SK-N-SH (cell line): ENCODE data around the gene KCNN3. TPM values are rescaled to one million over a fixed set of nuclear protein-coding genes. Genes with fewer than 3 reads are reported as not detected.

ENCODE experiments used
- CTCF ChIA-PET: fragments of 300-600, 350-600 bp; formaldehyde crosslinking; extraction: SDS; loops from one replicate; lab custom pipeline; 2021; lab: Yijun Ruan, JAX
- POLR2A ChIA-PET: fragments of 350-600 bp; sonication (Branson Sonifier 250); formaldehyde crosslinking; extraction: SDS; loops from one replicate; lab custom pipeline; 2020; ENCODE audit warnings: antibody characterized with exemption, inconsistent platforms; lab: Yijun Ruan, JAX
- DNase-seq: peaks from one replicate; pipeline ENCODE4 v3.0.0; 2012
- H2AFZ ChIP-seq: fragments of 200-600 bp; sonication (generic); 2 replicates; pipeline ENCODE4 v1.8.1; 2016; ENCODE audit warnings: antibody characterized with exemption, mild to moderate bottlenecking, low read depth
- H3F3A ChIP-seq: fragments of 200-600 bp; sonication (generic); replicated peaks from 2 replicates; pipeline ENCODE3; 2016; ENCODE audit warnings: antibody characterized with exemption, mild to moderate bottlenecking; ENCODE audit not compliant: insufficient read depth
- H3K27ac ChIP-seq, 2 experiments: fragments of 200-500 bp in 1 of 2; fragments of 200-600 bp in 1 of 2; sonication (Bioruptor generic) in 1 of 2; sonication (generic), shearing (Covaris generic) in 1 of 2; 2 replicates each; pipeline versions ENCODE4 v1.5.1 to v1.6.1; 2014 to 2016; ENCODE audit warnings: low read depth in 2 of 2, inconsistent platforms in 1 of 2, low read length in 1 of 2, mild to moderate bottlenecking in 1 of 2, mixed read lengths in 1 of 2
- H3K27me3 ChIP-seq: fragments of 200-600 bp; sonication (generic), shearing (Covaris generic); 2 replicates; pipeline ENCODE4 v1.6.1; 2016; ENCODE audit warnings: mixed run types; ENCODE audit not compliant: insufficient read depth
- H3K36me3 ChIP-seq, 2 experiments: fragments of 200-500 bp in 1 of 2; fragments of 200-600 bp in 1 of 2; sonication (Bioruptor generic) in 1 of 2; sonication (generic) in 1 of 2; replicated peaks in 1 of 2; 2 replicates each; pipeline versions ENCODE3 to v1.5.1; 2014 to 2016; ENCODE audit warnings: low read length in 1 of 2, mild to moderate bottlenecking in 1 of 2; ENCODE audit not compliant: insufficient read depth in 2 of 2, control insufficient read depth in 1 of 2
- H3K4me1 ChIP-seq, 2 experiments: fragments of 200-500 bp in 1 of 2; fragments of 200-600 bp in 1 of 2; sonication (Bioruptor generic) in 1 of 2; sonication (generic), shearing (Covaris generic) in 1 of 2; 2 replicates each; pipeline versions ENCODE4 v1.5.1 to v1.6.1; 2014 to 2016; ENCODE audit warnings: low read depth in 1 of 2, low read length in 1 of 2, mixed run types in 1 of 2; ENCODE audit not compliant: insufficient read depth in 2 of 2, control insufficient read depth in 1 of 2
- H3K4me2 ChIP-seq: fragments of 200-600 bp; sonication (generic), shearing (Covaris generic); 2 replicates; pipeline ENCODE4 v1.6.1; 2017; ENCODE audit warnings: mixed run types
- H3K4me3 ChIP-seq, 2 experiments: fragments of 200-500 bp in 1 of 2; fragments of 200-600 bp in 1 of 2; sonication (Bioruptor generic) in 1 of 2; sonication (generic), shearing (Covaris generic) in 1 of 2; 2 replicates each; pipeline versions ENCODE4 v1.5.1 to v1.8.1; 2014 to 2016; ENCODE audit warnings: low read depth in 2 of 2, inconsistent platforms in 1 of 2, low read length in 1 of 2, mild to moderate bottlenecking in 1 of 2, mixed read lengths in 1 of 2, moderate library complexity in 1 of 2
- H3K79me2 ChIP-seq: fragments of 200-600 bp; sonication (generic); 2 replicates; pipeline ENCODE4 v1.8.1; 2017; ENCODE audit warnings: mild to moderate bottlenecking; ENCODE audit not compliant: insufficient read depth
- H3K9ac ChIP-seq: fragments of 200-600 bp; sonication (generic); 2 replicates; pipeline ENCODE4 v1.6.1; 2017; ENCODE audit warnings: mixed run types
- H3K9me2 ChIP-seq: fragments of 200-600 bp; sonication (generic); 2 replicates; pipeline ENCODE4 v1.6.1; 2017; ENCODE audit warnings: mixed run types
- H3K9me3 ChIP-seq: fragments of 200-600 bp; sonication (generic); 2 replicates; pipeline ENCODE4 v1.6.1; 2017; ENCODE audit warnings: mixed run types, mild to moderate bottlenecking, moderate library complexity
- H4K20me1 ChIP-seq: fragments of 200-600 bp; sonication (generic); 2 replicates; pipeline ENCODE4 v1.6.1; 2017; ENCODE audit warnings: mild to moderate bottlenecking, mixed run types; ENCODE audit not compliant: insufficient read depth
- EP300 ChIP-seq, 2 experiments: IDR thresholded peaks; 2 replicates each; pipeline versions ENCODE4 v1.4.0 to v1.6.1; 2012; ENCODE audit warnings: borderline replicate concordance in 1 of 2, low read depth in 1 of 2, low read length in 1 of 2
- GABPA ChIP-seq: IDR thresholded peaks from 2 replicates; pipeline ENCODE4 v1.4.0; 2012; ENCODE audit warnings: low read depth, mild to moderate bottlenecking
- GATA2 ChIP-seq: sonication (generic); formaldehyde crosslinking; IDR thresholded peaks from 2 replicates; pipeline ENCODE4 v1.5.0; 2020; ENCODE audit warnings: mild to moderate bottlenecking, missing genetic modification reagents
- IRF3 ChIP-seq: fragments of 150-350 bp; IDR thresholded peaks from 2 replicates; pipeline ENCODE4 v1.6.1; 2016; ENCODE audit warnings: mild to moderate bottlenecking, low read depth, low read length
- JUND ChIP-seq: IDR thresholded peaks from 2 replicates; pipeline ENCODE4 v1.4.0; 2012
- NFIC ChIP-seq: IDR thresholded peaks from 2 replicates; pipeline ENCODE4 v1.4.0; 2012; ENCODE audit warnings: borderline replicate concordance
- RAD21 ChIP-seq: IDR thresholded peaks from 2 replicates; pipeline ENCODE4 v1.6.1; 2012; ENCODE audit warnings: mild to moderate bottlenecking, low read length
- REST ChIP-seq: IDR thresholded peaks from 2 replicates; pipeline ENCODE4 v1.6.1; 2012; ENCODE audit warnings: mild to moderate bottlenecking, low read depth, low read length, moderate library complexity
- RXRA ChIP-seq: IDR thresholded peaks from 2 replicates; pipeline ENCODE4 v1.4.0; 2012; ENCODE audit warnings: low read depth, mild to moderate bottlenecking, borderline replicate concordance
- SIN3A ChIP-seq: IDR thresholded peaks from 2 replicates; pipeline ENCODE4 v1.6.1; 2012; ENCODE audit warnings: low read depth, mild to moderate bottlenecking, low read length, moderate library complexity, borderline replicate concordance
- SMC3 ChIP-seq: IDR thresholded peaks from 2 replicates; pipeline ENCODE4 v1.6.1; 2012; ENCODE audit warnings: low read depth, low read length, improper control_type of control experiment
- USF1 ChIP-seq: IDR thresholded peaks from 2 replicates; pipeline ENCODE4 v1.4.0; 2012; ENCODE audit warnings: low read depth, borderline replicate concordance
- USF2 ChIP-seq: fragments of 150-350 bp; IDR thresholded peaks from 2 replicates; pipeline ENCODE4 v1.6.1; 2017; ENCODE audit warnings: antibody characterized with exemption, low read length, low read depth, borderline replicate concordance
- ZBTB33 ChIP-seq: IDR thresholded peaks from 2 replicates; pipeline ENCODE4 v1.4.0; 2012; ENCODE audit warnings: low read depth, borderline replicate concordance
- WGBS: methylation state at CpG from one replicate; pipeline ENCODE4 v1.1.6; 2017; ENCODE audit warnings: low lambda C conversion rate; 5-methylcytosine and 5-hydroxymethylcytosine counted together
- polyA plus RNA-seq, 3 experiments: library from polyadenylated mRNA; depleted of rRNA; stranded (reverse); fragments of >200 nt; gene quantifications; 2 replicates each; pipeline ENCODE4 v1.2.3, GENCODE V29; 2012

The KCNN3 gene
- polyA plus RNA-seq, 1 of the 3 experiments (the other 2 are of a cell fraction) = 0.16 TPM

GRCh38 chr1:154816369-154816768 is 53.7 kb downstream of the KCNN3 start:
- H3K9ac ChIP-seq = no peak overlapping the region
- no peak overlapping the region for H3K4me3 ChIP-seq
- CTCF ChIA-PET = interaction anchor here (1.0 kb wide), 2 partner anchors 25 to 55 kb away, joined by 3 read pairs; no protein-coding TSS in a partner anchor
- DNase-seq = no peak
- no peak for TF ChIP-seq SIN3A
- no peak for TF ChIP-seq IRF3
- no peak for TF ChIP-seq REST
- no peak for TF ChIP-seq GABPA
- no peak for TF ChIP-seq SMC3
- no peak for TF ChIP-seq JUND
- no peak for TF ChIP-seq USF1
- TF ChIP-seq GATA2 (CRISPR knock-in tag) = no peak
- TF ChIP-seq NFIC = no peak
- TF ChIP-seq ZBTB33 = no peak
- TF ChIP-seq RAD21 = no peak
- TF ChIP-seq USF2 = no peak
- TF ChIP-seq EP300 (IDR thresholded peaks at IDR 0.05; ENCODE audit: borderline replicate concordance in 1 of 2, low read depth in 1 of 2, low read length in 1 of 2) = no peak
- TF ChIP-seq RXRA = no peak
- H2AFZ ChIP-seq = no peak overlapping the region
- no peaks in the 10 kb centered on the region for H3K36me3 ChIP-seq
- WGBS = 59% methylated on average over 6 of the region's 6 CpGs
- H3K79me2 ChIP-seq = no peaks in the 10 kb centered on the region
- H3K9me3 ChIP-seq = no peaks in the 10 kb centered on the region
- no peaks in the 10 kb centered on the region for H3F3A ChIP-seq
- no peaks in the 10 kb centered on the region; the same call in 1 of the 2 replicates for H3K27me3 ChIP-seq
- no peaks in the 10 kb centered on the region for H3K9me2 ChIP-seq
- H3K4me2 ChIP-seq = no peak overlapping the region
- POLR2A ChIA-PET = no interaction called here
- no peak overlapping the region for H3K27ac ChIP-seq
- no peaks in the 10 kb centered on the region for H4K20me1 ChIP-seq
- peaks cover 0 to 26% of the 10 kb centered on the region in 2 experiments; a peak in 1 of 4 replicates for H3K4me1 ChIP-seq
